Psoas muscle (tissue), 8 donors: ENCODE data around the gene RFXANK. TPM values are rescaled to one million over a fixed set of nuclear protein-coding genes. Genes with fewer than 3 reads are reported as not detected.
A peak's percentile ranks its signal among the peaks of the same experiment; 100 is the strongest.

Experiments
- ATAC-seq, 4 donors: fragments of 200-7000 bp; cut with Tn5 transposase; one replicate each; pipeline ENCODE4 v1.9.1; 2020; ENCODE audit warnings: moderate library complexity in 3 of 4, mild to moderate bottlenecking in 2 of 4
- DNase-seq, 2 donors: peaks; one replicate each; pipeline ENCODE4 v3.0.0-alpha.2; 2020
- H3K27ac ChIP-seq: fragments of 200-600 bp; one replicate; pipeline ENCODE4 v1.8.0; 2022
- H3K27me3 ChIP-seq, 3 donors: fragments of 200-600 bp in 1 of 3; one replicate each; pipeline versions ENCODE4 v1.6.1 to v1.8.0; 2013 to 2022; ENCODE audit warnings: low read length in 2 of 3, mild to moderate bottlenecking in 2 of 3, moderate library complexity in 1 of 3; ENCODE audit not compliant: insufficient read depth in 3 of 3
- H3K36me3 ChIP-seq, 2 donors: fragments of 200-600 bp in 1 of 2; one replicate each; pipeline versions ENCODE4 v1.6.1 to v1.8.0; 2013 to 2022; ENCODE audit warnings: low read depth in 1 of 2, mild to moderate bottlenecking in 1 of 2, moderate library complexity in 1 of 2; ENCODE audit not compliant: insufficient read depth in 1 of 2
- H3K4me1 ChIP-seq: fragments of 200-600 bp; one replicate; pipeline ENCODE4 v1.8.0; 2022
- H3K4me3 ChIP-seq: fragments of 200-600 bp; one replicate; pipeline ENCODE4 v1.8.0; 2022; ENCODE audit warnings: mild to moderate bottlenecking
- H3K9me3 ChIP-seq: fragments of 200-600 bp; one replicate; pipeline ENCODE4 v1.8.0; 2022
- CTCF ChIP-seq: fragments of 200-600 bp; IDR thresholded peaks from one replicate; pipeline ENCODE4 v1.8.0; 2022; ENCODE audit warnings: antibody characterized with exemption
- WGBS, 3 donors: extraction: QIAGEN DNeasy Blood & Tissue Kit; methylation state at CpG; one replicate each; pipeline versions ENCODE4 v1.1.6 to v1.1.7; 2013; 5-methylcytosine and 5-hydroxymethylcytosine counted together
- intact Hi-C, 2 donors: fragments of 100-400 bp; cut with DNase I; formaldehyde crosslinking; loops; one replicate each; pipeline versions ENCODE4 v1.11.0 to v1.14.2; 2022
- polyA plus RNA-seq, 3 donors: library from polyadenylated mRNA; stranded (reverse); fragments of 200-250 nt; gene quantifications; one replicate each; pipeline ENCODE4 v1.2.3, GENCODE V29; 2013
- total RNA-seq, 4 donors: library from RNA; stranded (reverse); fragmentation: NEBNext Ultra II Directional in 2 of 4; extraction: Animal tissue kit (Norgen Biotek cat#: 25700) in 2 of 4; gene quantifications; one replicate each; pipeline versions ENCODE4 v1.2.1 to v1.2.4, GENCODE V29; 2021 to 2023
- donor health status: healthy with polysubstance abuse.
- donor health status: DM: no; HTN: no; CAD: no; lungs with moderate emphysema.
- donor health status: Bipolar disorder and iron deficiency.
- donor health status: healthy.
- donor health status: DM: yes; HTN: yes; CAD: no.
- donor health status: DM: no; HTN: no; CAD: no.
- donor health status: DM: no; HTN: no; CAD: no.
- donor health status: DM: yes; HTN: yes; CAD: no.

The RFXANK gene
- total and polyA plus RNA-seq, 7 donors, result 33.3 to 64.9 (median 50.8) TPM

DNA sequence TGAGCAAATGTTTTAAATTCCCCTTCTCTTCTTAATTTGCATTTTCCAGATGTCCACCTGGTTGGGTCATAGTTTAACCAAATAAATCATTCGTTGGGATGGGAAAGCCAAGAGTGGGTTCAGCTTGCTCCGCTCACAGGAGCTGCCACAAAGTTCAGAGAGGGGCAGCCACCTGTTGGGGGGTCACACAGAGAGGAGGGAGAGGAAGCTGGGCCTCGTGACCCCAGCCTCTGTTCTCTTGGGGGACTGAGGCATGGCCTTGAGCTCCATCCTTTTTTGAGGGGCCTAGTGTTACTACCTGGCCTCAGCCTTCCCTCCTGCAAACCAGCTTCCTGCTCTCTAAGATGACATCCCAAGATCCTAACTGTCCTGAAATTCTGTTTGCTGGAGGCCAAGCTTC lies 24.4 kb upstream of the RFXANK start:
- Histone ChIP-seq H3K4me3 (no peak overlapping the region), H3K9me3 (no peaks in the 10 kb centered on the region), H3K27me3 (no peaks in the 10 kb centered on the region), H3K36me3 (no peaks in the 10 kb centered on the region), H3K4me1 (peaks cover 19% of the 10 kb centered on the region), H3K27ac (no peak overlapping the region)
- 83 to 86% (median 85%) methylated on average over 3 of the region's 3 CpGs for WGBS, 3 donors
- TF ChIP-seq CTCF, result no peak
- intact Hi-C loops, result no loop called here
- no peak for DNase-seq
- no peak for ATAC-seq

DNA sequence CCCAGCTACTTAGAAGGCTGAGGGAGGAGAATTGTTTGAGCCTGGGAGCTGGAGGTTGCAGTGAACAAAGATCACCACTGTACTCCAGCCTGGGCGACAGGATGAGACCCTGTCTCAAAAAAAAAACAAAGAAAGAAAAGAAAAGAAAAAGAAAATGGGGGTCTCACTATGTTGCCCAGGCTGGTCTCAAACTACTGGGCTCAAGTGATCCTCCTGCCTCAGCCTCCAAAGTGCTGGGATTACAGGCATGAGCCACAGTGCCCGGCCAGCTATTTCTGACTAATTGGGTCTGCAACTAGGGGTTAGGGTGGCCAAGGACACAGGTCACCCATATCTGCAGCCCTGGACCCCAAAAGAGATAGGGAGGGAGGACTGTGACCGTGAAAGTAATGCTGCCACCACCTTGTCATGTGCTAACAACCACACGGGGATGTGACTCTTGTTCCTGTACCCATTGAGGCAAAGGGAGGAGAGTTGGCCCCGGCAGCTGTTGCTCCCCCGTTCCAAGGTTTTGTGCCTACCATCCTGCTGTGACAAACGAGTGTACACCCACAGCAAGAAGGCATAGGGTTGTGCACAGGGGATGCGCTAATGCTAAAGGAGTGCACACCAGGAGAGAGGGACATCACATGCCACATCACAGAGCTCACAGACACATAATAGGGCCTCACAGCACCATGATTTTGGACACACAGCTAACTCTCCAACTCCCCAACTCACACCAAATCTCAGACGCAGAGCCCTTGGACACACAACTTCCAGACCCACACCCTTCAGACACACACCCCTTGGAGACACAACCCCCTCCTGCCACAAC lies 22.6 kb upstream of the RFXANK start:
- Histone ChIP-seq H3K9me3 (no peaks in the 10 kb centered on the region), H3K27ac (no peak overlapping the region), H3K36me3 (no peaks in the 10 kb centered on the region), H3K4me1 (peaks cover 19% of the 10 kb centered on the region), H3K4me3 (peak overlapping the region; percentile 60), H3K27me3 (no peaks in the 10 kb centered on the region)
- TF ChIP-seq CTCF, result no peak
- WGBS, 3 donors, result 70 to 74% (median 74%) methylated on average over 9 of the region's 9 CpGs
- no peak for DNase-seq
- intact Hi-C loops, result loop anchor here in 1 of 2 donors (10.0 kb wide), 1 partner anchor 115 kb away; no protein-coding TSS in a partner anchor
- peak in 1 of 4 donors; percentile 4 for ATAC-seq

DNA sequence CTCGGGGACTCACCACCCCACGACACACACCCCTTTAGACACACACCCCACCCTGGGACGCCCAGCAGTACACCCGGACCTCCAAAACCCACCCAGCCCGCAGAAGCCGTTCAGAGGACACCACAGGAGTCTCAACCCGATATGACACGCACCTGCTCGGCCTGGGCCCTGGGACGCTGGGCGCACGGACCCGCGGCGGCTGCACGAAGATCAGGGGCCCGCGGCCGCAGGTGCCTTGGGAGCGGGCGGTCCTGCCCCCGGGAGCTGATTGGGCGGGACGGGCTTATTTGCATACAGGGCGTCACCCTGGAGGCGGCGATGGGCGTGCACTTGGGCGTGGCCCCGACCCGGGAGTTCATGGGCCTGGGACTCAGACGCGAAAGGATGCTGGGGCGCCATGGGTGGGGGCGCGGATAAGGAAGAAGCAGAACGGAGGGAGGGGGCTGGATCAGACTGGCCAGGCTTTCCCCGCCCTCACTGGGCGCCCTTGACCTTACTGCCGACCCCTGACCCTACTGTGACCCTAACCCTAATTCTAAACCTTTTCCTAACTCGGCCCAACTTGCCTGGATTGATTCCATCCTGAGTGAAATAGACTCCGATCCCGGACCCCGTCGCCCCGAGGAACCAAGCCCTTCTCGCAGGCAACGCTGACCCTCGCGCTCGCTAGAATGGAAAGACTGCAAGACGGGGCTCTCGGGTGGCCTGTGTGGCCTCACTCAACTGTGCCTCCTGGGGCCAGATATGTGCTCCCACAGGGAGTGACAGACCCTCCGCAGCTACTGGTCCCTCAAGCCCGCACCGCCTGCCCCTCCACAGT lies 21.8 kb upstream of the RFXANK start, which contains the start of gene MEF2B:
Gene MEF2B (minus strand): TSS at position 211 of the 820 bp plus-strand sequence. CDS start 19,528 bp downstream, outside the sequence.
- DNase-seq (peak; percentile 82 to 89), ATAC-seq (peak; percentile 89 to 93 (median 90))
- 10 to 12% (median 10%) methylated on average over 54 to 56 of the region's 56 CpGs for WGBS, 3 donors
- Histone ChIP-seq H3K4me1 (peaks cover 19% of the 10 kb centered on the region), H3K27me3 (no peaks in the 10 kb centered on the region), H3K36me3 (no peaks in the 10 kb centered on the region), H3K27ac (no peak within 1 kb of the TSS), H3K9me3 (no peaks in the 10 kb centered on the region), H3K4me3 (peak within 1 kb of the TSS; percentile 60)
- intact Hi-C loops, result loop anchor here in 1 of 2 donors (10.0 kb wide), 1 partner anchor 115 kb away; no protein-coding TSS in a partner anchor
- TF ChIP-seq CTCF, result no peak

DNA sequence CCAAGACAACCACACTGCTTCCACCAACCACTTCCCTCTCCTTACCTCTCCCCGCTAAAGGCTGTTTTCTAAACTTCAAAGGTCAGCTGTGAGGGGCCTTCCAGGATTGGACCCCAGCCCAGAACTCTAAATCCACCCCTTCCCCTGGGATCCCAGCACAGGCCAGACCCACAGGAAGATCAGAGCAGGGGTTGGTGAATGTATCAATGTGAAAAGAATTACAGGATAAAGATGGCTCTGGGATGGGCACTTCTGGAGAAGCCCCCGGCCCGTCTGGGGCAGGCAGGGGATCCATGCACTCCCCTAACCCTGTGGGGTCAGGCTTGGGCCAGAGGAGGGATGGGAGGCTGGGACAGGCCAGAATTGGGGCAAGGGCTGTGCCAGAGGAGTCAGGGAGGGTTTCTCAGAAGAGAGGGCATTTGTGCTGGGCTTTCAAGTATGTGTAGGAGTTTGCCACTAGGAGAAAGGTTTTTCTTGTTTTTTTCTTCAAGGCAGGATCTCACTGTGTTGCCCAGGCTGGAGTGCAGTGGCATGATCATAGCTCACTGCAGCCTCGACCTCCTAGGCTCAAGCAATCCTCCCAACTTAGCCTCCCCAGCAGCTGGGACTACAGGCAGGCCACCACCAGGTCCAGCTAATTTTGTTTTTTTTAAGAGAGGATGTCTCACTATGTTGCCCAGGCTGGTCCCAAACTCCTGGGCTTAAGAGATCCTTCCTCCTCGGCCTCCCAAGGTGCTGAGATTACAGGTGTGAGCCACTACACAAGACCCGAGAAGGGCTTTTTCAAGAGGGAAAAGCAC lies 21.0 kb upstream of the RFXANK start:
- intact Hi-C loops, result loop anchor here in 1 of 2 donors (10.0 kb wide), 1 partner anchor 116 kb away; no protein-coding TSS in a partner anchor
- no peak overlapping the region for H3K4me3 ChIP-seq
- WGBS, 3 donors, result 68 to 74% (median 69%) methylated on average over 6 of the region's 6 CpGs
- H3K4me1 ChIP-seq, result peaks cover 19% of the 10 kb centered on the region
- DNase-seq (no peak), ATAC-seq (peak in 1 of 4 donors; percentile 5)
- no peak for TF ChIP-seq CTCF
- H3K36me3 ChIP-seq, result no peaks in the 10 kb centered on the region
- H3K27me3 ChIP-seq, result no peaks in the 10 kb centered on the region
- no peaks in the 10 kb centered on the region for H3K9me3 ChIP-seq
- H3K27ac ChIP-seq, result no peak overlapping the region
